Activated CD4-positive, alpha-beta T cell treated with anti-CD3 and anti-CD28 coated beads, Interleukin-2, amount 10 ng/mL, durations not matched to agents 7 days and 5 days (primary cell): ENCODE measurements around the gene CUBN. TPM values are rescaled to one million over a fixed set of nuclear protein-coding genes. Genes with fewer than 3 reads are reported as not detected.
A peak's percentile ranks its signal among the peaks of the same experiment; 100 is the strongest.
"Not testable (repeated sequence)": the region's sequence is repeated elsewhere in the genome, so short reads cannot be mapped to it uniquely, and the experiment has no call there.

Experiments used
- CTCF ChIA-PET: fragments of 350-600 bp; sonication (Branson Sonifier 250); formaldehyde crosslinking; loops from one replicate; lab custom pipeline; 2021; ENCODE audit warnings: antibody characterized with exemption; lab: Charles Lee
- POLR2A ChIA-PET: fragments of 350-600 bp; sonication (Branson Sonifier 250); formaldehyde crosslinking; loops from one replicate; lab custom pipeline; 2021; ENCODE audit warnings: antibody characterized with exemption; lab: Charles Lee
- DNase-seq: peaks from one replicate; pipeline ENCODE4 v3.0.0-alpha.2; 2020
- H3K27ac Mint-ChIP-seq: one replicate; pipeline ENCODE4 v1.8.0; 2021; ENCODE audit warnings: mild to moderate bottlenecking, moderate library complexity, mixed read lengths
- H3K27me3 Mint-ChIP-seq: one replicate; pipeline ENCODE4 v1.8.0; 2021; ENCODE audit warnings: mixed read lengths
- H3K36me3 Mint-ChIP-seq: one replicate; pipeline ENCODE4 v1.8.0; 2021; ENCODE audit warnings: low read depth, mixed read lengths
- H3K4me1 Mint-ChIP-seq: one replicate; pipeline ENCODE4 v1.8.0; 2021; ENCODE audit warnings: mixed read lengths
- H3K4me3 Mint-ChIP-seq: one replicate; pipeline ENCODE4 v1.8.0; 2021; ENCODE audit warnings: mild to moderate bottlenecking, moderate library complexity, mixed read lengths
- H3K9me3 Mint-ChIP-seq: one replicate; pipeline ENCODE4 v1.8.0; 2021; ENCODE audit warnings: mixed read lengths
- total RNA-seq, 2 experiments: library from RNA; stranded (reverse); gene quantifications; one replicate each; pipeline ENCODE4 v1.2.3, GENCODE V29; 2021

Gene CUBN
- total RNA-seq, 2 experiments from 2014 or later: 2.4 to 2.5 TPM

- CTCF ChIA-PET: no interaction called here
Measured at GRCh38 chr10:16848562-16849154, 281.0 kb downstream of the CUBN start.

GRCh38 chr10:16847644-16848043, 282.0 kb downstream of the CUBN start:
- Mint-ChIP-seq H3K9me3 (no peaks in the 10 kb centered on the region), H3K36me3 (no peaks in the 10 kb centered on the region), H3K27me3 (peaks cover 9% of the 10 kb centered on the region), H3K27ac (no peak overlapping the region), H3K4me3 (no peak overlapping the region), H3K4me1 (peaks cover 5% of the 10 kb centered on the region)
- POLR2A ChIA-PET: no interaction called here
- DNase-seq: no peak
- CTCF ChIA-PET: interaction anchor here (0.6 kb wide), 1 partner anchor 90 kb away, joined by 3 read pairs; no protein-coding TSS in a partner anchor

More at GRCh38 chr10:16848562-16849154, 281.0 kb downstream of the CUBN start:
- Mint-ChIP-seq H3K9me3 (no peaks in the 10 kb centered on the region), H3K27me3 (peaks cover 7% of the 10 kb centered on the region), H3K36me3 (no peaks in the 10 kb centered on the region), H3K4me3 (no peak overlapping the region), H3K27ac (no peak overlapping the region), H3K4me1 (no peaks in the 10 kb centered on the region)
- POLR2A ChIA-PET: no interaction called here
- no peak for DNase-seq

- CTCF ChIA-PET: no interaction called here
- Mint-ChIP-seq H3K9me3 (no peaks in the 10 kb centered on the region), H3K27ac (no peak overlapping the region), H3K4me1 (peaks cover 5% of the 10 kb centered on the region), H3K36me3 (no peaks in the 10 kb centered on the region), H3K4me3 (no peak overlapping the region), H3K27me3 (peaks cover 5% of the 10 kb centered on the region)
- no peak for DNase-seq
- POLR2A ChIA-PET: no interaction called here
Measured at GRCh38 chr10:16845248-16845647, 284.4 kb downstream of the CUBN start.

GRCh38 chr10:16843252-16843870, 286.2 kb downstream of the CUBN start:
- CTCF ChIA-PET: interaction anchor here (0.9 kb wide), 1 partner anchor 16 kb away, joined by 3 read pairs; no protein-coding TSS in a partner anchor
- Mint-ChIP-seq H3K27ac (no peak overlapping the region), H3K9me3 (no peaks in the 10 kb centered on the region), H3K4me1 (peaks cover 5% of the 10 kb centered on the region), H3K4me3 (no peak overlapping the region), H3K27me3 (peaks cover 3% of the 10 kb centered on the region), H3K36me3 (no peaks in the 10 kb centered on the region)
- peak; percentile 42 for DNase-seq
- POLR2A ChIA-PET: no interaction called here

GRCh38 chr10:16835228-16835627, 294.4 kb downstream of the CUBN start:
- no peak overlapping the region for H3K4me3 Mint-ChIP-seq
- no peaks in the 10 kb centered on the region for H3K9me3 Mint-ChIP-seq
- peak; percentile 59 for DNase-seq
- H3K4me1 Mint-ChIP-seq: peaks cover 28% of the 10 kb centered on the region
- no peaks in the 10 kb centered on the region for H3K36me3 Mint-ChIP-seq
- H3K27me3 Mint-ChIP-seq: no peaks in the 10 kb centered on the region
- H3K27ac Mint-ChIP-seq: peak overlapping the region; percentile 76
- POLR2A ChIA-PET: no interaction called here
- CTCF ChIA-PET: interaction anchor here (0.6 to 1.1 kb wide), 2 partner anchors 433 to 540 kb away, joined by 3 to 6 read pairs; no protein-coding TSS in a partner anchor

GRCh38 chr10:16832351-16833080, 297.1 kb downstream of the CUBN start:
- ChIA-PET CTCF (no interaction called here), POLR2A (no interaction called here)
- DNase-seq: no peak
- Mint-ChIP-seq H3K4me3 (no peak overlapping the region), H3K27me3 (no peaks in the 10 kb centered on the region), H3K36me3 (no peaks in the 10 kb centered on the region), H3K27ac (no peak overlapping the region), H3K9me3 (no peaks in the 10 kb centered on the region), H3K4me1 (peaks cover 37% of the 10 kb centered on the region)

- no peak overlapping the region for H3K4me3 Mint-ChIP-seq
- ChIA-PET POLR2A (no interaction called here), CTCF (interaction anchor here (0.6 kb wide), 4 partner anchors 38 to 895 kb away, joined by 3 to 4 read pairs (median 3); no protein-coding TSS in a partner anchor)
- no peak for DNase-seq
- H3K4me1 Mint-ChIP-seq: peaks cover 15% of the 10 kb centered on the region
- H3K9me3 Mint-ChIP-seq: no peaks in the 10 kb centered on the region
- no peaks in the 10 kb centered on the region for H3K27me3 Mint-ChIP-seq
- H3K36me3 Mint-ChIP-seq: no peaks in the 10 kb centered on the region
- H3K27ac Mint-ChIP-seq: peak overlapping the region; percentile 46
Measured at GRCh38 chr10:16828701-16829175, 300.9 kb downstream of the CUBN start.

- Mint-ChIP-seq H3K4me1 (peaks cover 15% of the 10 kb centered on the region), H3K27me3 (no peaks in the 10 kb centered on the region), H3K27ac (peak overlapping the region; percentile 46), H3K4me3 (no peak overlapping the region), H3K9me3 (peaks cover 5% of the 10 kb centered on the region), H3K36me3 (peaks cover 5% of the 10 kb centered on the region)
- CTCF ChIA-PET: interaction anchor here (0.6 to 1.3 kb wide), 4 partner anchors 11 to 373 kb away, joined by 3 to 4 read pairs (median 3); partner anchors contain the start of genes RSU1 and TRDMT1
- DNase-seq: peak; percentile 83
- POLR2A ChIA-PET: no interaction called here
Measured at GRCh38 chr10:16828114-16828568, 301.5 kb downstream of the CUBN start.

GRCh38 chr10:16827474-16827873, 302.1 kb downstream of the CUBN start:
- H3K9me3 Mint-ChIP-seq, POLR2A ChIA-PET, H3K27me3 Mint-ChIP-seq, H3K27ac Mint-ChIP-seq, DNase-seq, H3K4me3 Mint-ChIP-seq, H3K36me3 Mint-ChIP-seq: not testable (repeated sequence)
- peaks cover 12% of the 10 kb centered on the region for H3K4me1 Mint-ChIP-seq
- CTCF ChIA-PET: interaction anchor here (0.9 to 1.3 kb wide), 3 partner anchors 10 to 374 kb away, joined by 3 to 4 read pairs (median 3); partner anchors contain the start of genes RSU1 and TRDMT1

- no peak for DNase-seq
- Mint-ChIP-seq H3K36me3 (peaks cover 22% of the 10 kb centered on the region), H3K27ac (no peak overlapping the region), H3K9me3 (peaks cover 24% of the 10 kb centered on the region), H3K4me1 (peaks cover 11% of the 10 kb centered on the region), H3K27me3 (peaks cover 15% of the 10 kb centered on the region), H3K4me3 (no peak overlapping the region)
- POLR2A ChIA-PET: no interaction called here
- CTCF ChIA-PET: no interaction called here
Measured at GRCh38 chr10:16822726-16823360, 306.8 kb downstream of the CUBN start.

GRCh38 chr10:16822027-16822426, 307.6 kb downstream of the CUBN start:
- ChIA-PET CTCF (no interaction called here), POLR2A (no interaction called here)

GRCh38 chr10:16820421-16820820, 309.2 kb downstream of the CUBN start:
- peaks cover 15% of the 10 kb centered on the region for H3K27me3 Mint-ChIP-seq
- ChIA-PET POLR2A (interaction anchor here (0.6 kb wide), 1 partner anchor 84 kb away, joined by 3 read pairs; no protein-coding TSS in a partner anchor), CTCF (interaction anchor here (1.1 to 1.9 kb wide), 3 partner anchors 15 to 410 kb away, joined by 3 to 5 read pairs (median 4); no protein-coding TSS in a partner anchor)
- H3K9me3 Mint-ChIP-seq: peaks cover 24% of the 10 kb centered on the region
- no peak for DNase-seq
- peaks cover 25% of the 10 kb centered on the region for H3K4me1 Mint-ChIP-seq
- peaks cover 27% of the 10 kb centered on the region for H3K36me3 Mint-ChIP-seq
- no peak overlapping the region for H3K4me3 Mint-ChIP-seq
- H3K27ac Mint-ChIP-seq: no peak overlapping the region

More at GRCh38 chr10:16822027-16822426, 307.6 kb downstream of the CUBN start:
- Mint-ChIP-seq H3K4me3 (no peak overlapping the region), H3K27me3 (peaks cover 15% of the 10 kb centered on the region), H3K9me3 (peaks cover 24% of the 10 kb centered on the region), H3K27ac (no peak overlapping the region), H3K36me3 (peaks cover 22% of the 10 kb centered on the region), H3K4me1 (peaks cover 14% of the 10 kb centered on the region)
- DNase-seq: no peak
